Fibroblast of mammary gland (primary cell): ENCODE data around the gene SLC35B2.

Source experiments
- DNase-seq: peaks from one replicate; pipeline ENCODE4 v3.0.0-alpha.2; 2010; ENCODE audit warnings: low read depth
- H3K4me3 ChIP-seq: 2 replicates; pipeline ENCODE4 v1.5.1; 2011; ENCODE audit warnings: low read depth, mild to moderate bottlenecking, low read length, moderate library complexity; ENCODE audit not compliant: control insufficient read depth
- CTCF ChIP-seq: conservative IDR thresholded peaks from 2 replicates; pipeline ENCODE4 v1.5.1; 2011; ENCODE audit warnings: low read depth, low read length, inconsistent platforms; ENCODE audit not compliant: control insufficient read depth, insufficient read depth

Gene SLC35B2

GRCh38 chr6:44253307-44254101 lies 3.8 kb downstream of the SLC35B2 start:
- peak; percentile 49 for DNase-seq
- TF ChIP-seq CTCF, result peak; percentile 42
- H3K4me3 ChIP-seq, result no peak overlapping the region

- no peak for TF ChIP-seq CTCF
- no peak overlapping the region for H3K4me3 ChIP-seq
- no peak for DNase-seq
These were observed 5.5 kb downstream of the SLC35B2 start for GRCh38 chr6:44251576-44252524.

- no peak overlapping the region for H3K4me3 ChIP-seq
- DNase-seq, result no peak
- TF ChIP-seq CTCF, result no peak
These were observed 6.6 kb downstream of the SLC35B2 start for GRCh38 chr6:44250718-44251123.

- no peak for DNase-seq
- no peak overlapping the region for H3K4me3 ChIP-seq
- no peak for TF ChIP-seq CTCF
These were observed 7.1 kb downstream of the SLC35B2 start for GRCh38 chr6:44250067-44250717.

- no peak for TF ChIP-seq CTCF
- no peak for DNase-seq
- peak overlapping the region; percentile 100 for H3K4me3 ChIP-seq
These were observed 8.1 kb downstream of the SLC35B2 start for GRCh38 chr6:44249082-44249748.

GRCh38 chr6:44248579-44248978 lies 8.7 kb downstream of the SLC35B2 start:
- DNase-seq, result no peak

More at GRCh38 chr6:44248579-44248978, 8.7 kb downstream of the SLC35B2 start:
- H3K4me3 ChIP-seq, result peak overlapping the region; percentile 100
- no peak for TF ChIP-seq CTCF
